ENCODE measurements around the gene RIMS3.

- TF ChIP-seq CTCF (conservative IDR thresholded peaks at IDR 0.05; ENCODE audit: low read length) (no peak), EZH2phosphoT487 (IDR thresholded peaks at IDR 0.05; ENCODE audit: borderline replicate concordance) (no peak)
Observed at GRCh38 chr1:40651138-40651857, 14.2 kb downstream of the RIMS3 start.
